ENCODE results near the gene HOXA5.

- TF ChIP-seq, protein P1, sequence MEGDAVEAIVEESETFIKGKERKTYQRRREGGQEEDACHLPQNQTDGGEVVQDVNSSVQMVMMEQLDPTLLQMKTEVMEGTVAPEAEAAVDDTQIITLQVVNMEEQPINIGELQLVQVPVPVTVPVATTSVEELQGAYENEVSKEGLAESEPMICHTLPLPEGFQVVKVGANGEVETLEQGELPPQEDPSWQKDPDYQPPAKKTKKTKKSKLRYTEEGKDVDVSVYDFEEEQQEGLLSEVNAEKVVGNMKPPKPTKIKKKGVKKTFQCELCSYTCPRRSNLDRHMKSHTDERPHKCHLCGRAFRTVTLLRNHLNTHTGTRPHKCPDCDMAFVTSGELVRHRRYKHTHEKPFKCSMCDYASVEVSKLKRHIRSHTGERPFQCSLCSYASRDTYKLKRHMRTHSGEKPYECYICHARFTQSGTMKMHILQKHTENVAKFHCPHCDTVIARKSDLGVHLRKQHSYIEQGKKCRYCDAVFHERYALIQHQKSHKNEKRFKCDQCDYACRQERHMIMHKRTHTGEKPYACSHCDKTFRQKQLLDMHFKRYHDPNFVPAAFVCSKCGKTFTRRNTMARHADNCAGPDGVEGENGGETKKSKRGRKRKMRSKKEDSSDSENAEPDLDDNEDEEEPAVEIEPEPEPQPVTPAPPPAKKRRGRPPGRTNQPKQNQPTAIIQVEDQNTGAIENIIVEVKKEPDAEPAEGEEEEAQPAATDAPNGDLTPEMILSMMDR (IDR thresholded peaks at IDR 0.05; ENCODE audit: low read length), result no peak
- TF ChIP-seq EZH2 (optimal IDR thresholded peaks at IDR 0.05; ENCODE audit: low read depth, low read length) (no peak), EZH2phosphoT487 (IDR thresholded peaks at IDR 0.05; ENCODE audit: low read length) (no peak)
Measured at GRCh38 chr7:27117887-27118491, 25.5 kb downstream of the HOXA5 start.

Measured in MM.1S (cell line).